K562 (cell line): ENCODE results near the gene SHISAL1. TPM values are rescaled to one million over a fixed set of nuclear protein-coding genes. Genes with fewer than 3 reads are reported as not detected.

Experiments used
- ATAC-seq: fragments of 200-7000 bp; cut with Tn5 transposase; 3 replicates; pipeline ENCODE4 v1.9.1; 2020; ENCODE audit warnings: moderate library complexity
- BruUV-seq: library from RNA; stranded (reverse); fragments of 400-500 nt; replicated peaks from 2 replicates; lab custom pipeline; 2021; lab: Mats Ljungman, UMichigan
- CTCF ChIA-PET: fragments of 300-600 bp; formaldehyde crosslinking; extraction: SDS; loops from one replicate; lab custom pipeline; 2021; ENCODE audit warnings: low intra/inter-chr PET ratio; lab: Yijun Ruan, JAX
- POLR2A ChIA-PET: fragments of 300-600, 350-650 bp; sonication (Branson Sonifier 250); formaldehyde crosslinking; extraction: SDS; loops from one replicate; lab custom pipeline; 2021; ENCODE audit warnings: antibody characterized with exemption, inconsistent platforms; lab: Yijun Ruan, JAX
- DNase-seq, 4 experiments: peaks; one replicate each; pipeline versions ENCODE4 v3.0.0 to v3.0.0-alpha.2; 2011 to 2018; ENCODE audit warnings: low spot score in 3 of 4, mixed read lengths in 3 of 4; ENCODE audit errors: extremely low read depth in 1 of 4
- FAIRE-seq: peaks from 2 replicates; lab custom pipeline; 2011; peaks lifted over from hg19 to GRCh38; lab: Jason Lieb, UNC
- H2AFZ ChIP-seq: 2 replicates; pipeline ENCODE4 v1.6.0; 2011; ENCODE audit warnings: low read depth, low read length, control low read depth, inconsistent platforms
- H3K27ac ChIP-seq: fragments of 200-600 bp; 3 replicates; pipeline ENCODE4 v1.8.0; 2011; ENCODE audit warnings: low read depth, mild to moderate bottlenecking, control low read depth, inconsistent platforms, low read length, moderate library complexity, mixed read lengths; ENCODE audit errors: extremely low read depth
- H3K27me3 ChIP-seq, 2 experiments: fragments of 300-600 bp in 1 of 2; 2 replicates in 1 of 2; 3 replicates in 1 of 2; pipeline versions ENCODE4 v1.6.0 to v1.8.0; 2011; ENCODE audit warnings: inconsistent platforms in 2 of 2, low read length in 2 of 2, mild to moderate bottlenecking in 1 of 2, mixed read lengths in 1 of 2, moderate library complexity in 1 of 2; ENCODE audit not compliant: control insufficient read depth in 2 of 2, insufficient read depth in 2 of 2
- H3K36me3 ChIP-seq: fragments of 300-600 bp; 3 replicates; pipeline ENCODE4 v1.8.0; 2011; ENCODE audit warnings: mild to moderate bottlenecking, low read length, inconsistent platforms; ENCODE audit not compliant: control insufficient read depth, insufficient read depth
- H3K4me1 ChIP-seq, 2 experiments: fragments of 200-600 bp in 1 of 2; replicated peaks in 1 of 2; 2 replicates in 1 of 2; 3 replicates in 1 of 2; pipeline versions ENCODE4 v1.5.1 to v1.8.0; 2011; ENCODE audit warnings: inconsistent platforms in 2 of 2, low read length in 2 of 2, mild to moderate bottlenecking in 1 of 2, mixed read lengths in 1 of 2, moderate library complexity in 1 of 2; ENCODE audit not compliant: control insufficient read depth in 2 of 2, insufficient read depth in 2 of 2
- H3K4me2 ChIP-seq: 2 replicates; pipeline ENCODE4 v1.6.1; 2011; ENCODE audit warnings: low read length, control low read depth, inconsistent platforms, mixed read lengths; ENCODE audit not compliant: insufficient read depth
- H3K4me3 ChIP-seq: fragments of 200-600 bp; sonication (generic), shearing (Covaris generic); 2 replicates; pipeline ENCODE4 v1.5.1; 2016; ENCODE audit warnings: control low read depth, inconsistent platforms
- H3K79me2 ChIP-seq: fragments of 200-600 bp; 3 replicates; pipeline ENCODE4 v1.8.0; 2011; ENCODE audit warnings: low read length, inconsistent platforms; ENCODE audit not compliant: control insufficient read depth, insufficient read depth
- H3K9ac ChIP-seq, 2 experiments: 2 replicates each; pipeline versions ENCODE4 v1.6.0 to v1.6.1; 2011; ENCODE audit warnings: low read depth in 2 of 2, low read length in 2 of 2, control low read depth in 1 of 2, inconsistent platforms in 1 of 2, mild to moderate bottlenecking in 1 of 2, mixed read lengths in 1 of 2; ENCODE audit not compliant: insufficient read depth in 1 of 2
- H3K9me1 ChIP-seq: one replicate; pipeline ENCODE4 v1.6.0; 2011; ENCODE audit warnings: inconsistent platforms, mild to moderate bottlenecking, low read length, moderate library complexity; ENCODE audit not compliant: control insufficient read depth, insufficient read depth
- H3K9me3 ChIP-seq: replicated peaks from 2 replicates; pipeline ENCODE4 v1.5.1; 2011; ENCODE audit warnings: low read depth, low read length, inconsistent platforms; ENCODE audit not compliant: control insufficient read depth, insufficient read depth
- H4K20me1 ChIP-seq: replicated peaks from 2 replicates; pipeline ENCODE4 v1.6.1; 2011; ENCODE audit warnings: low read length, inconsistent platforms, mixed read lengths; ENCODE audit not compliant: control insufficient read depth, insufficient read depth
- CCNT2 ChIP-seq: IDR thresholded peaks from 2 replicates; pipeline ENCODE4 v1.6.1; 2011; ENCODE audit warnings: borderline replicate concordance, low read depth, mild to moderate bottlenecking, moderate library complexity, mixed read lengths, low read length; ENCODE audit not compliant: insufficient read length; ENCODE audit errors: extremely low read depth
- DDX20 ChIP-seq: fragments of 450-650 bp; IDR thresholded peaks from 2 replicates; pipeline ENCODE4 v1.6.1; 2016; ENCODE audit warnings: missing genetic modification characterization, low read depth, mild to moderate bottlenecking, missing compliant biosample characterization, moderate library complexity
- FOSL1 ChIP-seq: fragments of 200-800 bp; sonication (Bioruptor generic); conservative IDR thresholded peaks from 2 replicates; pipeline ENCODE4 v1.6.1; 2016; ENCODE audit warnings: missing genetic modification characterization, missing compliant biosample characterization
- GATAD2B ChIP-seq: fragments of 450-650 bp; IDR thresholded peaks from 2 replicates; pipeline ENCODE4 v1.6.1; 2017; ENCODE audit warnings: mild to moderate bottlenecking, borderline replicate concordance
- HDGF ChIP-seq: fragments of 450-650 bp; IDR thresholded peaks from 2 replicates; pipeline ENCODE4 v1.6.1; 2016
- UBTF ChIP-seq, 2 experiments: IDR thresholded peaks; 2 replicates each; pipeline ENCODE4 v1.6.1; 2012; ENCODE audit warnings: improper control_type of control experiment in 2 of 2, low read depth in 2 of 2, low read length in 2 of 2, borderline replicate concordance in 1 of 2
- ZFPM2 ChIP-seq: fragments of 250-450 bp; sonication (Bioruptor Pico); IDR thresholded peaks from 2 replicates; pipeline ENCODE4 v1.5.1; 2022; ENCODE audit warnings: mild to moderate bottlenecking
- ZNF133 ChIP-seq: fragments of 250-450 bp; sonication (Bioruptor Pico); IDR thresholded peaks from 2 replicates; pipeline ENCODE4 v1.4.0; 2020; ENCODE audit warnings: mild to moderate bottlenecking
- ZNF445 ChIP-seq: fragments of 250-450 bp; sonication (Bioruptor Pico); IDR thresholded peaks from 2 replicates; pipeline ENCODE4 v1.4.0; 2020; ENCODE audit warnings: low read depth, mild to moderate bottlenecking, moderate library complexity
- ZNF561 ChIP-seq: fragments of 450-650 bp; formaldehyde crosslinking; conservative IDR thresholded peaks from 2 replicates; pipeline ENCODE4 v1.4.0; 2020; ENCODE audit warnings: mild to moderate bottlenecking, moderate library complexity
- ZSCAN29 ChIP-seq: fragments of 450-650 bp; IDR thresholded peaks from 2 replicates; pipeline ENCODE4 v1.6.1; 2017
- WGBS: fragments of 100-300 bp; shearing (Covaris generic); methylation state at CpG from one replicate; pipeline ENCODE4 v1.1.6; 2016; ENCODE audit warnings: low coverage, mixed read lengths; ENCODE audit not compliant: insufficient coverage; ENCODE audit errors: missing lambda C conversion rate; 5-methylcytosine and 5-hydroxymethylcytosine counted together
- in situ Hi-C: fragments of 300-500 bp; cut with MboI; formaldehyde crosslinking; loops from 4 replicates; pipeline ENCODE4 v1.15.0; 2018; ENCODE audit warnings: inconsistent platforms, mixed read lengths
- intact Hi-C: fragments of 100-400 bp; cut with micrococcal nuclease; formaldehyde crosslinking; loops from 2 replicates; pipeline ENCODE4 v1.14.2; 2022
- polyA plus RNA-seq, 8 experiments: library from polyadenylated mRNA; depleted of rRNA in 4 of 8; stranded (reverse) in 5 of 8; unstranded in 3 of 8; fragments of >200 nt; fragmentation: Nextera tagmentation in 2 of 8; fragmentation: Illumina TruSeq in 1 of 8; extraction: Ambion mirVana in 2 of 8; extraction: Trizol in 1 of 8; gene quantifications; 2 replicates each; pipeline versions ENCODE4 v1.2.1 to v1.2.3, GENCODE V29; 2011 to 2014; ENCODE audit warnings: inconsistent platforms in 1 of 8, missing spikeins in 1 of 8
- total RNA-seq, 7 experiments: library from RNA; depleted of rRNA in 6 of 7; stranded (reverse); fragments of >200 nt in 6 of 7; fragmentation: Illumina TruSeq in 2 of 7; extraction: Trizol in 2 of 7; gene quantifications; 2 replicates each; pipeline versions ENCODE4 v1.2.1 to v1.2.3, GENCODE V29; 2011 to 2021; ENCODE audit warnings: low replicate concordance in 1 of 7
- TF ChIP-seq, protein P1 (sequence below): fragments of 250-450 bp; sonication (Bioruptor Pico); IDR thresholded peaks from 2 replicates; pipeline ENCODE4 v1.8.0; 2022; ENCODE audit warnings: inconsistent platforms
- TF ChIP-seq, protein P2 (sequence below): fragments of 450-650 bp; formaldehyde crosslinking; IDR thresholded peaks from 2 replicates; pipeline ENCODE4 v1.4.0; 2020; ENCODE audit warnings: mild to moderate bottlenecking
- TF ChIP-seq, protein P3 (sequence below): IDR thresholded peaks from 2 replicates; pipeline ENCODE4 v1.6.1; 2014; ENCODE audit warnings: antibody characterized with exemption

The SHISAL1 gene
- total and polyA plus RNA-seq, 9 of the 15 experiments (the other 6 are each of a cell fraction or from before 2014, with no cell fraction given): not detected

- no peak for TF ChIP-seq ZFPM2 (CRISPR knock-in tag)
- no peak for TF ChIP-seq DDX20 (tag)
- no peak for TF ChIP-seq FOSL1
- TF ChIP-seq, protein P1, sequence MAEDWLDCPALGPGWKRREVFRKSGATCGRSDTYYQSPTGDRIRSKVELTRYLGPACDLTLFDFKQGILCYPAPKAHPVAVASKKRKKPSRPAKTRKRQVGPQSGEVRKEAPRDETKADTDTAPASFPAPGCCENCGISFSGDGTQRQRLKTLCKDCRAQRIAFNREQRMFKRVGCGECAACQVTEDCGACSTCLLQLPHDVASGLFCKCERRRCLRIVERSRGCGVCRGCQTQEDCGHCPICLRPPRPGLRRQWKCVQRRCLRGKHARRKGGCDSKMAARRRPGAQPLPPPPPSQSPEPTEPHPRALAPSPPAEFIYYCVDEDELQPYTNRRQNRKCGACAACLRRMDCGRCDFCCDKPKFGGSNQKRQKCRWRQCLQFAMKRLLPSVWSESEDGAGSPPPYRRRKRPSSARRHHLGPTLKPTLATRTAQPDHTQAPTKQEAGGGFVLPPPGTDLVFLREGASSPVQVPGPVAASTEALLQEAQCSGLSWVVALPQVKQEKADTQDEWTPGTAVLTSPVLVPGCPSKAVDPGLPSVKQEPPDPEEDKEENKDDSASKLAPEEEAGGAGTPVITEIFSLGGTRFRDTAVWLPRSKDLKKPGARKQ: no peak
Observed at GRCh38 chr22:44316393-44317122, 3.8 kb upstream of the SHISAL1 start (continued).

DNA sequence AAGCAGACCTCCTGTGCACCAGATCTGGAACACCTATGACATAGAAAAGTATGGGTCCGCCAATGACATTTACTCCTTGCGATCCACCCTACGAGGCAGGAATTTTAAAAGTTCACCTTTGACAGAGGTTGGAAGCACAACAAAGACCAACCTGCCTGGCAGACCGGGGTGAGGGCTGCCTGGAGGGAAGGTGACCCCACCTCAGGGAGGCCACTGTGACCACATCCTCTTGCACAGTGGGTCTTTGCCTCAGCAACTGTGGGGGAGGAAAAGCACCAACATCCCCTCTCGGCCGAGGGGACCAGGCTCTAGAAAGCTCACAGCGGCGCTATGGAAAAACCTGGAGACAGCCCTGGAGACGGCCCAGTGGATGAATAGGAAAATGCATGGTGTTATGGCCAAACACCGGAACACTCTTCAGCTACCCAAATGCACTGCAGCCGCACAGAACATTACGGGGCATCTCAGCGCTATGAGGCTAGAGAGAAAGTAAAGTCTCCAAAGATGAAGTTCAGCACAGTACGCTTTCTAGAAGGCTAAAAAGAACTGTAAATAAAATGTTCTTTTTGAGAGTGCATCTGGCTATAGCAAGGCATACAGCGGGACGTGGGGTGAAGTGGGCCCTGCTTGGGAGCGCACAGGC is 1.8 kb upstream of the SHISAL1 start:
- H3K4me1 ChIP-seq: no peaks in the 10 kb centered on the region; a peak in 1 of 5 replicates
- DNase-seq (no peak), FAIRE-seq (no peak), ATAC-seq (no peak)
- 0 out of 2 replicates have a peak, but pooled peaks cover 7% of the 10 kb centered on the region for H4K20me1 ChIP-seq
- CTCF ChIA-PET: no interaction called here
- no peaks in the 10 kb centered on the region for H3K36me3 ChIP-seq
- no peak overlapping the region for H3K27ac ChIP-seq
- H3K79me2 ChIP-seq: no peaks in the 10 kb centered on the region
- H3K4me3 ChIP-seq: no peak overlapping the region
- H2AFZ ChIP-seq: no peak overlapping the region
- in situ Hi-C loops: no loop called here
- WGBS: 39% methylated on average over 6 of the region's 17 CpGs
- no peak overlapping the region for H3K4me2 ChIP-seq
- H3K9me1 ChIP-seq: no peaks in the 10 kb centered on the region
- no peaks in the 10 kb centered on the region for H3K9me3 ChIP-seq
- peaks cover 2 to 24% of the 10 kb centered on the region in 2 experiments; a peak in 2 of 5 replicates for H3K27me3 ChIP-seq
- POLR2A ChIA-PET: no interaction called here
- no TSS peak for BruUV-seq
- H3K9ac ChIP-seq: no peak overlapping the region
- intact Hi-C loops: no loop called here
- no peak for TF ChIP-seq GATAD2B
- TF ChIP-seq HDGF: no peak
- TF ChIP-seq, protein P2, sequence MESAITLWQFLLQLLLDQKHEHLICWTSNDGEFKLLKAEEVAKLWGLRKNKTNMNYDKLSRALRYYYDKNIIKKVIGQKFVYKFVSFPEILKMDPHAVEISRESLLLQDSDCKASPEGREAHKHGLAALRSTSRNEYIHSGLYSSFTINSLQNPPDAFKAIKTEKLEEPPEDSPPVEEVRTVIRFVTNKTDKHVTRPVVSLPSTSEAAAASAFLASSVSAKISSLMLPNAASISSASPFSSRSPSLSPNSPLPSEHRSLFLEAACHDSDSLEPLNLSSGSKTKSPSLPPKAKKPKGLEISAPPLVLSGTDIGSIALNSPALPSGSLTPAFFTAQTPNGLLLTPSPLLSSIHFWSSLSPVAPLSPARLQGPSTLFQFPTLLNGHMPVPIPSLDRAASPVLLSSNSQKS (CRISPR knock-in tag): no peak
- no peak for TF ChIP-seq ZSCAN29
- TF ChIP-seq ZNF133 (CRISPR knock-in tag): no peak
- TF ChIP-seq ZNF445 (CRISPR knock-in tag): no peak
- no peak for TF ChIP-seq CCNT2
- no peak for TF ChIP-seq UBTF (IDR thresholded peaks at IDR 0.05; ENCODE audit: borderline replicate concordance in 1 of 2, low read depth in 2 of 2, low read length in 2 of 2)
- TF ChIP-seq, protein P3, sequence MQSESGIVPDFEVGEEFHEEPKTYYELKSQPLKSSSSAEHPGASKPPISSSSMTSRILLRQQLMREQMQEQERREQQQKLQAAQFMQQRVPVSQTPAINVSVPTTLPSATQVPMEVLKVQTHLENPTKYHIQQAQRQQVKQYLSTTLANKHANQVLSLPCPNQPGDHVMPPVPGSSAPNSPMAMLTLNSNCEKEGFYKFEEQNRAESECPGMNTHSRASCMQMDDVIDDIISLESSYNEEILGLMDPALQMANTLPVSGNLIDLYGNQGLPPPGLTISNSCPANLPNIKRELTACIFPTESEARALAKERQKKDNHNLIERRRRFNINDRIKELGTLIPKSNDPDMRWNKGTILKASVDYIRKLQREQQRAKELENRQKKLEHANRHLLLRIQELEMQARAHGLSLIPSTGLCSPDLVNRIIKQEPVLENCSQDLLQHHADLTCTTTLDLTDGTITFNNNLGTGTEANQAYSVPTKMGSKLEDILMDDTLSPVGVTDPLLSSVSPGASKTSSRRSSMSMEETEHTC: no peak
- TF ChIP-seq ZNF561 (CRISPR knock-in tag): no peak
